A673 (cell line): ENCODE results near the gene CAMKK1. TPM values are rescaled to one million over a fixed set of nuclear protein-coding genes. Genes with fewer than 3 reads are reported as not detected.

Experiments
- BruUV-seq: library from RNA; stranded (reverse); fragments of 400-500 nt; replicated peaks from 2 replicates; lab custom pipeline; 2021; lab: Mats Ljungman, UMichigan
- CTCF ChIA-PET: fragments of 300-600 bp; sonication (Branson Sonifier 250); formaldehyde crosslinking; loops from one replicate; lab custom pipeline; 2022; ENCODE audit warnings: antibody characterized with exemption; lab: Charles Lee
- POLR2A ChIA-PET: fragments of 300-600 bp; sonication (Branson Sonifier 250); formaldehyde crosslinking; loops from one replicate; lab custom pipeline; 2022; ENCODE audit warnings: antibody characterized with exemption; ENCODE audit not compliant: low non-redundant PET; lab: Charles Lee
- DNase-seq: peaks from one replicate; pipeline ENCODE4 v3.0.0-alpha.2; 2015; ENCODE audit warnings: low spot score
- H3K27ac ChIP-seq: fragments of 200-600 bp; sonication (generic); 2 replicates; pipeline ENCODE4 v1.5.1; 2016; ENCODE audit warnings: mixed run types, low read depth, mild to moderate bottlenecking, mixed read lengths, antibody characterized with exemption, low read length; ENCODE audit not compliant: poor library complexity, severe bottlenecking
- H3K27me3 ChIP-seq: fragments of 200-600 bp; sonication (generic); replicated peaks from 2 replicates; pipeline ENCODE4 v1.6.1; 2017; ENCODE audit warnings: mixed run types, low read depth, mild to moderate bottlenecking, mixed read lengths, antibody characterized with exemption, low read length; ENCODE audit not compliant: insufficient read depth, poor library complexity
- H3K36me3 ChIP-seq: fragments of 200-600 bp; sonication (generic); 2 replicates; pipeline ENCODE4 v1.6.1; 2016; ENCODE audit warnings: mixed run types, mild to moderate bottlenecking, mixed read lengths, antibody characterized with exemption, low read length; ENCODE audit not compliant: insufficient read depth, poor library complexity, severe bottlenecking
- H3K4me1 ChIP-seq: fragments of 200-600 bp; sonication (generic); 2 replicates; pipeline ENCODE4 v1.6.1; 2017; ENCODE audit warnings: mixed run types, mild to moderate bottlenecking, mixed read lengths, antibody characterized with exemption, low read length; ENCODE audit not compliant: insufficient read depth, poor library complexity, severe bottlenecking
- H3K4me3 ChIP-seq: fragments of 200-600 bp; sonication (generic); 2 replicates; pipeline ENCODE4 v1.5.1; 2016; ENCODE audit warnings: low read depth, mixed run types, mild to moderate bottlenecking, mixed read lengths, low read length; ENCODE audit not compliant: poor library complexity, severe bottlenecking
- H3K9me3 ChIP-seq: fragments of 200-600 bp; sonication (generic); 2 replicates; pipeline ENCODE4 v1.6.1; 2016; ENCODE audit warnings: mixed run types, low read depth, mild to moderate bottlenecking, mixed read lengths, antibody characterized with exemption, low read length; ENCODE audit not compliant: poor library complexity, severe bottlenecking
- CTCF ChIP-seq: fragments of 300-800, 200-600 bp; sonication (generic); conservative IDR thresholded peaks from 2 replicates; pipeline ENCODE4 v1.5.1; 2017; ENCODE audit warnings: low read depth, mild to moderate bottlenecking, antibody characterized with exemption, low read length, moderate library complexity, mixed read lengths
- EZH2 ChIP-seq: fragments of 200-600 bp; sonication (generic); IDR thresholded peaks from 2 replicates; pipeline ENCODE4 v1.6.1; 2017; ENCODE audit warnings: borderline replicate concordance, low read depth, mild to moderate bottlenecking, mixed read lengths, antibody characterized with exemption, low read length; ENCODE audit not compliant: poor library complexity, severe bottlenecking
- intact Hi-C: fragments of 100-400 bp; cut with micrococcal nuclease; formaldehyde crosslinking; loops from one replicate; pipeline ENCODE4 v1.10.0; 2022; ENCODE audit not compliant: unreplicated experiment
- total RNA-seq: library from RNA; stranded (reverse); gene quantifications from 2 replicates; pipeline ENCODE4 v1.2.3, GENCODE V29; 2021

CAMKK1 gene
- total RNA-seq, 1 experiment from 2014 or later = 6.1 TPM

GRCh38 chr17:3905017-3905520 is 12.2 kb upstream of the CAMKK1 start:
- no peaks in the 10 kb centered on the region for H3K27me3 ChIP-seq
- H3K9me3 ChIP-seq = no peaks in the 10 kb centered on the region
- no peak overlapping the region for H3K27ac ChIP-seq
- no peaks in the 10 kb centered on the region for H3K4me1 ChIP-seq
- H3K36me3 ChIP-seq = no peaks in the 10 kb centered on the region
- BruUV-seq = no TSS peak
- intact Hi-C loops = no loop called here
- TF ChIP-seq CTCF (no peak), EZH2 (no peak)
- CTCF ChIA-PET = interaction anchor here (0.5 to 0.8 kb wide), 2 partner anchors 9 to 149 kb away, joined by 4 read pairs; no protein-coding TSS in a partner anchor
- H3K4me3 ChIP-seq = no peak overlapping the region
- POLR2A ChIA-PET = no interaction called here
- DNase-seq = no peak

DNA sequence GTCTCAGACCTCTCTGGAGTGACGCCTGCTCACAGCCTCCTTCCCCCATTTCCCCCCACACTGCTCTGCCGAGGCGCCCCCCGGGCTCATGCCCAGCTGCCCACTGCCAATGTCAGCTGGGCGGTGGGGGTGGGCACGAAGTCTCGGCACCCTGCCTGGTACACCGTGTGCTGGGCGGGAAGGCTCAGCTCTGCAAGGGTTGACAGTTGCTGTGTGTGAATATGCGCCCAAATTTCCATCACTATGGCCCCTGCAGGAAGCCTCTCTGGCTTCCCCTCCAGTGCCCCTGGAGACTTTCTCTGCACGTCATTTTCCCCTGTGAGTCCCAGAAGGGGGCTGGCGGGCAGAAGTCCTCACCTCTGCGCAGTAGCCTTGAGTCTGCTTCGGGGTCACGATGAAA is 11.6 kb upstream of the CAMKK1 start:
- H3K36me3 ChIP-seq = no peaks in the 10 kb centered on the region
- H3K9me3 ChIP-seq = no peaks in the 10 kb centered on the region
- POLR2A ChIA-PET = no interaction called here
- intact Hi-C loops = no loop called here
- no peaks in the 10 kb centered on the region for H3K27me3 ChIP-seq
- CTCF ChIA-PET = no interaction called here
- no TSS peak for BruUV-seq
- no peak for TF ChIP-seq CTCF
- no peak for TF ChIP-seq EZH2
- DNase-seq = no peak
- no peaks in the 10 kb centered on the region for H3K4me1 ChIP-seq
- H3K27ac ChIP-seq = no peak overlapping the region
- H3K4me3 ChIP-seq = no peak overlapping the region

DNA sequence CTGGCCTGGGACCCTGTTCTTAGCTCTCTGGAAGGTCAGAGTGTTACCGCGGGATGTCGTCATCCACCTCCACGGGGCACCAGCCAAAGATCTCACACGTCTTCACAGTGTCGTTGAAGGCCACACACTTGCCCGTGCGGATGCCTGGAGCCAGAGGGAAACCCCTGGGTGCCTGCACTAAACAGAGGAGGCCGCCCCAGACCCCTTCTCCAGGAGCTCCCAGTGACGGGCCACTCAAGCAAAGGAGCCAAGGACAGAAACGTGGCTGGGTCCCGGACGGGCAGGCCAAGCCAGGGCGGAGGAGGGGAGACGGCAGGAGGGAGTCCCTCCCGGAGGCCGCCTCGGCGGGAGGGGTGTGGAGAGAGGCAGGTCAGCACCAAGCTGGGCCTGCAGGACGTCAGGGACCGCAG is 11.0 kb upstream of the CAMKK1 start:
- TF ChIP-seq CTCF (no peak), EZH2 (no peak)
- H3K4me1 ChIP-seq = no peaks in the 10 kb centered on the region
- CTCF ChIA-PET = no interaction called here
- BruUV-seq = no TSS peak
- POLR2A ChIA-PET = interaction anchor here (0.6 kb wide), 1 partner anchor 11 kb away, joined by 8 read pairs; the partner anchor contains the start of gene CAMKK1
- no peak for DNase-seq
- intact Hi-C loops = no loop called here
- H3K4me3 ChIP-seq = no peak overlapping the region
- H3K36me3 ChIP-seq = no peaks in the 10 kb centered on the region
- no peaks in the 10 kb centered on the region for H3K27me3 ChIP-seq
- H3K9me3 ChIP-seq = no peaks in the 10 kb centered on the region
- no peak overlapping the region for H3K27ac ChIP-seq
